GM12878 (cell line): ENCODE measurements around the gene FOXP1. TPM values are rescaled to one million over a fixed set of nuclear protein-coding genes. Genes with fewer than 3 reads are reported as not detected.

Experiments
- ATAC-seq: fragments of 200-7000 bp; cut with Tn5 transposase; 3 replicates; pipeline ENCODE4 v1.9.1; 2020; ENCODE audit warnings: mild to moderate bottlenecking, moderate library complexity
- BruUV-seq: library from RNA; stranded (reverse); fragments of 400-500 nt; replicated peaks from 2 replicates; lab custom pipeline; 2021; lab: Mats Ljungman, UMichigan
- CTCF ChIA-PET: fragments of 300-600 bp; sonication (Branson Sonifier 250); formaldehyde crosslinking; extraction: SDS; loops from one replicate; lab custom pipeline; 2021; ENCODE audit warnings: inconsistent platforms; lab: Yijun Ruan, JAX
- POLR2A ChIA-PET: fragments of 350-600 bp; formaldehyde crosslinking; extraction: SDS; loops from one replicate; lab custom pipeline; 2021; ENCODE audit warnings: inconsistent platforms; lab: Charles Lee
- RAD21 ChIA-PET: fragments of 300-600 bp; sonication (Branson Sonifier 250); formaldehyde crosslinking; loops from one replicate; lab custom pipeline; 2023; ENCODE audit warnings: antibody characterized with exemption; ENCODE audit not compliant: unreplicated experiment; lab: Charles Lee
- SMC1A ChIA-PET: fragments of 300-600 bp; sonication (Branson Sonifier 250); formaldehyde crosslinking; loops from one replicate; lab custom pipeline; 2023; ENCODE audit not compliant: unreplicated experiment, uncharacterized antibody; lab: Charles Lee
- DNase-seq: peaks from one replicate; pipeline ENCODE4 v3.0.0-alpha.2; 2011; ENCODE audit warnings: low read depth, low spot score
- FAIRE-seq: peaks from 3 replicates; lab custom pipeline; 2011; peaks lifted over from hg19 to GRCh38; lab: Jason Lieb, UNC
- H2AFZ ChIP-seq: 2 replicates; pipeline ENCODE4 v1.6.0; 2011; ENCODE audit warnings: low read depth, low read length, control low read depth; ENCODE audit not compliant: control insufficient read depth
- H3K27ac ChIP-seq: 2 replicates; pipeline ENCODE4 v1.5.1; 2011; ENCODE audit warnings: control low read depth; ENCODE audit not compliant: control insufficient read depth, insufficient read depth
- H3K27me3 ChIP-seq, 2 experiments: replicated peaks in 1 of 2; 2 replicates each; pipeline versions ENCODE4 v1.6.0 to v1.6.1; 2011; ENCODE audit warnings: low read length in 1 of 2; ENCODE audit not compliant: control insufficient read depth in 2 of 2, insufficient read depth in 2 of 2
- H3K36me3 ChIP-seq, 2 experiments: 2 replicates each; pipeline ENCODE4 v1.5.1; 2011; ENCODE audit warnings: low read length in 1 of 2; ENCODE audit not compliant: control insufficient read depth in 2 of 2, insufficient read depth in 2 of 2
- H3K4me1 ChIP-seq: 2 replicates; pipeline ENCODE4 v1.6.1; 2011; ENCODE audit warnings: mild to moderate bottlenecking, low read length, moderate library complexity, mixed read lengths; ENCODE audit not compliant: control insufficient read depth, insufficient read depth
- H3K4me2 ChIP-seq: 2 replicates; pipeline ENCODE4 v1.6.0; 2011; ENCODE audit warnings: control low read depth; ENCODE audit not compliant: control insufficient read depth, insufficient read depth
- H3K4me3 ChIP-seq: fragments of 200-600 bp; sonication (generic); 2 replicates; pipeline ENCODE4 v1.5.1; 2016
- H3K79me2 ChIP-seq: 2 replicates; pipeline ENCODE4 v1.6.0; 2011; ENCODE audit warnings: low read length; ENCODE audit not compliant: control insufficient read depth, insufficient read depth
- H3K9ac ChIP-seq: 2 replicates; pipeline ENCODE4 v1.8.0; 2011; ENCODE audit warnings: low read length, control low read depth, mixed read lengths; ENCODE audit not compliant: control insufficient read depth, insufficient read depth
- H3K9me3 ChIP-seq: replicated peaks from 3 replicates; pipeline ENCODE4 v1.5.1; 2011; ENCODE audit warnings: mild to moderate bottlenecking, low read length; ENCODE audit not compliant: control insufficient read depth, insufficient read depth
- H4K20me1 ChIP-seq: 2 replicates; pipeline ENCODE4 v1.6.0; 2011; ENCODE audit not compliant: control insufficient read depth, insufficient read depth
- CEBPZ ChIP-seq: fragments of 150-350 bp; IDR thresholded peaks from 2 replicates; pipeline ENCODE4 v1.6.1; 2016; ENCODE audit warnings: low read depth, low read length
- ESRRA ChIP-seq: IDR thresholded peaks from 2 replicates; pipeline ENCODE4 v1.6.1; 2012; ENCODE audit warnings: mild to moderate bottlenecking, low read length, improper control_type of control experiment
- FOS ChIP-seq: IDR thresholded peaks from 3 replicates; pipeline ENCODE4 v1.6.1; 2011; ENCODE audit warnings: borderline replicate concordance; ENCODE audit not compliant: insufficient read length; ENCODE audit errors: extremely low read depth
- RBBP5 ChIP-seq: fragments of 200-600 bp; sonication (generic); conservative IDR thresholded peaks from 2 replicates; pipeline ENCODE4 v1.6.1; 2016
- STAT1 ChIP-seq: fragments of 450-650 bp; conservative IDR thresholded peaks from 2 replicates; pipeline ENCODE4 v1.6.1; 2014; ENCODE audit warnings: antibody characterized with exemption, mild to moderate bottlenecking
- TBL1XR1 ChIP-seq: IDR thresholded peaks from 2 replicates; pipeline ENCODE4 v1.6.1; 2012; ENCODE audit warnings: low read depth, low read length, improper control_type of control experiment
- WRNIP1 ChIP-seq: IDR thresholded peaks from 2 replicates; pipeline ENCODE4 v1.6.1; 2011; ENCODE audit warnings: low read depth, low read length, improper control_type of control experiment, borderline replicate concordance
- ZNF207 ChIP-seq: fragments of 450-650 bp; IDR thresholded peaks from 2 replicates; pipeline ENCODE4 v1.6.1; 2014; ENCODE audit warnings: antibody characterized with exemption, mild to moderate bottlenecking, borderline replicate concordance
- ZNF217 ChIP-seq: fragments of 450-650 bp; IDR thresholded peaks from 2 replicates; pipeline ENCODE4 v1.6.1; 2017; ENCODE audit warnings: antibody characterized with exemption, mild to moderate bottlenecking
- ZNF622 ChIP-seq: fragments of 450-650 bp; IDR thresholded peaks from 2 replicates; pipeline ENCODE4 v1.6.1; 2017; ENCODE audit warnings: mild to moderate bottlenecking, inconsistent platforms
- ZNF687 ChIP-seq: fragments of 450-650 bp; IDR thresholded peaks from 2 replicates; pipeline ENCODE4 v1.6.1; 2017; ENCODE audit warnings: mild to moderate bottlenecking, moderate library complexity
- WGBS: methylation state at CpG from one replicate; pipeline ENCODE4 v1.1.6; 2016; ENCODE audit warnings: low lambda C conversion rate; ENCODE audit not compliant: insufficient replicate concordance, insufficient coverage; ENCODE audit errors: missing lambda C conversion rate; 5-methylcytosine and 5-hydroxymethylcytosine counted together
- in situ Hi-C: fragments of 300-500 bp; cut with MboI; formaldehyde crosslinking; loops from 9 replicates; pipeline ENCODE4 v1.14.3; 2018; ENCODE audit warnings: mixed read lengths
- intact Hi-C: fragments of 100-400 bp; cut with micrococcal nuclease; formaldehyde crosslinking; loops from one replicate; pipeline ENCODE4 v1.14.2; 2022; ENCODE audit not compliant: unreplicated experiment
- polyA plus RNA-seq, 11 experiments: library from polyadenylated mRNA; depleted of rRNA in 4 of 11; unstranded in 6 of 11; stranded (reverse) in 5 of 11; fragments of >200 nt; fragmentation: Nextera tagmentation in 4 of 11; fragmentation: Illumina TruSeq in 1 of 11; extraction: Ambion mirVana in 4 of 11; extraction: Trizol in 1 of 11; gene quantifications; 1 replicate in 1 of 11; 2 replicates in 10 of 11; pipeline versions ENCODE4 v1.2.1 to v1.2.3, GENCODE V29; 2011 to 2016; ENCODE audit warnings: inconsistent platforms in 2 of 11, missing spikeins in 2 of 11, low read depth in 1 of 11
- total RNA-seq, 4 experiments: library from RNA; depleted of rRNA in 3 of 4; stranded (reverse); fragments of >200 nt in 3 of 4; fragmentation: Illumina TruSeq in 1 of 4; extraction: Trizol in 1 of 4; gene quantifications; 2 replicates each; pipeline versions ENCODE4 v1.2.1 to v1.2.3, GENCODE V29; 2013 to 2021

The FOXP1 gene
- total and polyA plus RNA-seq, 10 of the 15 experiments (the other 5 are each of a cell fraction or from before 2014, with no cell fraction given): 0.05 to 1.6 (median 0.20) TPM; not detected in 1

GRCh38 chr3:71488882-71489281, 94.6 kb downstream of the FOXP1 start:
- Histone ChIP-seq H3K4me1 (no peaks in the 10 kb centered on the region), H3K4me3 (no peak overlapping the region), H3K4me2 (no peak overlapping the region), H3K36me3 (no peaks in the 10 kb centered on the region), H3K9ac (no peak overlapping the region), H3K9me3 (peaks cover 2% of the 10 kb centered on the region; the same call in 1 of the 3 replicates), H4K20me1 (no peaks in the 10 kb centered on the region), H3K79me2 (no peaks in the 10 kb centered on the region), H3K27me3 (no peaks in the 10 kb centered on the region), H3K27ac (no peak overlapping the region), H2AFZ (no peak overlapping the region)
- DNase-seq (no peak), FAIRE-seq (no peak), ATAC-seq (no peak)
- ChIA-PET POLR2A (no interaction called here), CTCF (no interaction called here), RAD21 (no interaction called here), SMC1A (no interaction called here)
- no TSS peak for BruUV-seq
- in situ Hi-C loops (no loop called here), intact Hi-C loops (no loop called here)
- WGBS: 51% methylated on average over 9 of the region's 9 CpGs
- TF ChIP-seq WRNIP1 (no peak), TBL1XR1 (no peak), RBBP5 (no peak), ZNF622 (no peak), STAT1 (no peak)

GRCh38 chr3:71488391-71488809, 95.1 kb downstream of the FOXP1 start:
- in situ Hi-C loops: no loop called here
- no peak overlapping the region for H3K4me2 ChIP-seq
- ATAC-seq (no peak), DNase-seq (no peak), FAIRE-seq (no peak)
- no peaks in the 10 kb centered on the region for H3K4me1 ChIP-seq
- peaks cover 2% of the 10 kb centered on the region; the same call in 1 of the 3 replicates for H3K9me3 ChIP-seq
- intact Hi-C loops: no loop called here
- no peak overlapping the region for H3K4me3 ChIP-seq
- H4K20me1 ChIP-seq: no peaks in the 10 kb centered on the region
- ChIA-PET POLR2A (no interaction called here), RAD21 (no interaction called here), SMC1A (no interaction called here), CTCF (no interaction called here)
- H3K27ac ChIP-seq: no peak overlapping the region
- H2AFZ ChIP-seq: no peak overlapping the region
- no peak overlapping the region for H3K9ac ChIP-seq
- H3K36me3 ChIP-seq: no peaks in the 10 kb centered on the region
- no peaks in the 10 kb centered on the region for H3K79me2 ChIP-seq
- 51% methylated on average over 6 of the region's 6 CpGs for WGBS
- BruUV-seq: no TSS peak
- no peaks in the 10 kb centered on the region for H3K27me3 ChIP-seq
- TF ChIP-seq ZNF687: no peak
- TF ChIP-seq FOS: no peak
- no peak for TF ChIP-seq ZNF217
- TF ChIP-seq ZNF207: no peak
- TF ChIP-seq CEBPZ: no peak
- no peak for TF ChIP-seq WRNIP1
- no peak for TF ChIP-seq ESRRA
